ENCODE results near the gene FHOD3. TPM values are rescaled to one million over a fixed set of nuclear protein-coding genes. Genes with fewer than 3 reads are reported as not detected.

Gene FHOD3
- total and polyA plus RNA-seq, 7 experiments from 2014 or later = not detected

DNA sequence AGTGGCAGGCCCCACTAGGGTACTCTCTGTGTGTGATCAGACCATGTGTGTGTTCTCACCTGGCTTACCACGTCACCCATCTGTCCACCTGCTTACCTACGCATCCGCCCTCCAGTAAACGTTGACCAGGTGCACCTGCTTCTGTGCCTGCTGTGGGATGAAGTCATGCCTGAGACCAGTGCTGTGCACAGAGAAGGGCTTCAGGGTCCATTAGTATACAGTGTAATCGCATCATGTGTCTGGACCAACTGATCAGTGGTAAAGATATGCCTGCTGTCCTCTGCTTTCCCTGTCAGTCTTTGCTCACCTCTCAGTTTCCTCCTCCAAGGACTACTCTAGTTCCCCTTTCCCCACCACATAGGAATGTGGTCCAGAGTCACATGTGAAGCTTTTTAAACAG lies 109.3 kb downstream of the FHOD3 start:
- H3K27ac ChIP-seq (ENCODE audit: low read depth, low read length) = no peak overlapping the region
- Mint-ChIP-seq H3K4me1 (no peaks in the 10 kb centered on the region), H3K9me3 (peaks cover 0 to 4% (median 0%) of the 10 kb centered on the region in 11 donors), H3K36me3 (no peaks in the 10 kb centered on the region), H3K27ac (no peak overlapping the region), H3K27me3 (peaks cover 2 to 28% (median 8%) of the 10 kb centered on the region in 5 donors), H3K4me3 (no peak overlapping the region)
- CTCF ChIA-PET = no interaction called here
- H3K4me3 ChIP-seq (ENCODE audit: low read length) = no peak overlapping the region
- peak; percentile 14 for ATAC-seq
- POLR2A ChIA-PET = no interaction called here
- no peaks in the 10 kb centered on the region for H3K4me1 ChIP-seq (ENCODE audit: control insufficient read depth in 2 of 2, insufficient read depth in 2 of 2, low read length in 2 of 2)
- no peaks in the 10 kb centered on the region for H3K27me3 ChIP-seq (ENCODE audit: control insufficient read depth in 2 of 2, insufficient read depth in 2 of 2, low read length in 2 of 2)
- DNase-seq = no peak
- H3K9me3 ChIP-seq (ENCODE audit: control insufficient read depth in 2 of 3, low read length in 3 of 3) = no peaks in the 10 kb centered on the region
- intact Hi-C loops (cut with micrococcal nuclease) = no loop called here
- no peaks in the 10 kb centered on the region for H3K36me3 ChIP-seq (ENCODE audit: control insufficient read depth in 2 of 3, insufficient read depth in 3 of 3, low read length in 3 of 3)

DNA sequence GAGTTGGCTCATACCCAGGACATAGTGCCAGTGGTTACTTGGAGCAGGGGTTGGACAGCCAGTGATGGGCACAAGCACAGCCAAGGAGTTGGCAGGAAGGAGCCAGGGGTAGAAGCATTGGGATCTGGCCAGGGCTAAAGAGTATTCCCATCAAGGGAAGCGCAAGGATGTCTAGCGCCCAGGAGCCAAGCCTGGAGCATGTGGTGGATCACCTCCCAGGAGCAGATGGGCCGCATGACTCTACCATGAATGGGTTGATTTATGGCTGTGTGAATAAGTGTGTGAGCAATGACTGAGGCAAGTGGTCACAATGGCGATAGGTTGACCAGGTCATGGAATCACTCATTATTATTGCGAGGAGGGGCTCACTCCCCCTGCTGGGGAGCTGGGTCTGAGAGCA lies 111.1 kb downstream of the FHOD3 start:
- Mint-ChIP-seq H3K36me3 (no peaks in the 10 kb centered on the region), H3K27ac (no peak overlapping the region), H3K4me3 (no peak overlapping the region), H3K9me3 (peaks cover 0 to 4% (median 0%) of the 10 kb centered on the region in 11 donors), H3K27me3 (peaks cover 3 to 28% (median 8%) of the 10 kb centered on the region in 5 donors), H3K4me1 (peaks cover 0 to 1% (median 0%) of the 10 kb centered on the region in 7 donors)
- H3K27me3 ChIP-seq (ENCODE audit: control insufficient read depth in 2 of 2, insufficient read depth in 2 of 2, low read length in 2 of 2) = no peaks in the 10 kb centered on the region
- H3K4me3 ChIP-seq (ENCODE audit: low read length) = no peak overlapping the region
- CTCF ChIA-PET = no interaction called here
- H3K36me3 ChIP-seq (ENCODE audit: control insufficient read depth in 2 of 3, insufficient read depth in 3 of 3, low read length in 3 of 3) = no peaks in the 10 kb centered on the region
- H3K4me1 ChIP-seq (ENCODE audit: control insufficient read depth in 2 of 2, insufficient read depth in 2 of 2, low read length in 2 of 2) = no peaks in the 10 kb centered on the region
- H3K27ac ChIP-seq (ENCODE audit: low read depth, low read length) = no peak overlapping the region
- ATAC-seq (no peak), DNase-seq (no peak)
- POLR2A ChIA-PET = no interaction called here
- no peaks in the 10 kb centered on the region for H3K9me3 ChIP-seq (ENCODE audit: control insufficient read depth in 2 of 3, low read length in 3 of 3)
- intact Hi-C loops (cut with micrococcal nuclease) = no loop called here

DNA sequence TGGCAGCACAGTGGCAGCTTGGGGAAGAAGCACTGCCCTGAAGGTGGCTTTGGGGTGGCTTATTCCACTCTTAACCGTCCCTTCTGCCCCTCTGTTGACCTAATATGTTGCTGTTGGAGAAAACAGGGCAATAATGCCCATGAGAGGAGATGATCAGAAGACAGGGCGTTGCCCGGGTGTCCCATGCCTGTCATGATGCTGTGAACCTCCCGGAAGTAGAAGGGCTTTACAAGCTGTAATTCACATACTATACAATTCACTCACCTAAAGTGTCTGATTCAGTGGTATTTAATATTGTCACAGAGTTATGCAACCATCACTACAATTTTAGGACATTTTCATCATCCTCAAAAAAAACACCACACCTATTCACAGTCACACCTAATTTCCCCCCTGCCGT lies 112.3 kb downstream of the FHOD3 start:
- DNase-seq (no peak), ATAC-seq (no peak)
- intact Hi-C loops (cut with micrococcal nuclease) = loop anchor here in 1 of 2 donors (5.0 kb wide), 1 partner anchor 312 kb away; no protein-coding TSS in a partner anchor
- H3K27ac Mint-ChIP-seq = no peak overlapping the region
- ChIA-PET POLR2A (no interaction called here), CTCF (no interaction called here)
- H3K9me3 ChIP-seq (ENCODE audit: control insufficient read depth in 2 of 3, low read length in 3 of 3) = no peaks in the 10 kb centered on the region
- H3K4me1 ChIP-seq (ENCODE audit: control insufficient read depth in 2 of 2, insufficient read depth in 2 of 2, low read length in 2 of 2) = no peaks in the 10 kb centered on the region
- peaks cover 3 to 28% (median 9%) of the 10 kb centered on the region in 5 donors for H3K27me3 Mint-ChIP-seq
- no peak overlapping the region for H3K27ac ChIP-seq (ENCODE audit: low read depth, low read length)
- H3K4me3 ChIP-seq (ENCODE audit: low read length) = no peak overlapping the region
- H3K27me3 ChIP-seq (ENCODE audit: control insufficient read depth in 2 of 2, insufficient read depth in 2 of 2, low read length in 2 of 2) = no peaks in the 10 kb centered on the region
- H3K9me3 Mint-ChIP-seq = peaks cover 0 to 4% (median 0%) of the 10 kb centered on the region in 11 donors
- H3K4me1 Mint-ChIP-seq = peaks cover 0 to 1% (median 0%) of the 10 kb centered on the region in 7 donors
- H3K36me3 ChIP-seq (ENCODE audit: control insufficient read depth in 2 of 3, insufficient read depth in 3 of 3, low read length in 3 of 3) = no peaks in the 10 kb centered on the region
- no peaks in the 10 kb centered on the region for H3K36me3 Mint-ChIP-seq
- H3K4me3 Mint-ChIP-seq = no peak overlapping the region

DNA sequence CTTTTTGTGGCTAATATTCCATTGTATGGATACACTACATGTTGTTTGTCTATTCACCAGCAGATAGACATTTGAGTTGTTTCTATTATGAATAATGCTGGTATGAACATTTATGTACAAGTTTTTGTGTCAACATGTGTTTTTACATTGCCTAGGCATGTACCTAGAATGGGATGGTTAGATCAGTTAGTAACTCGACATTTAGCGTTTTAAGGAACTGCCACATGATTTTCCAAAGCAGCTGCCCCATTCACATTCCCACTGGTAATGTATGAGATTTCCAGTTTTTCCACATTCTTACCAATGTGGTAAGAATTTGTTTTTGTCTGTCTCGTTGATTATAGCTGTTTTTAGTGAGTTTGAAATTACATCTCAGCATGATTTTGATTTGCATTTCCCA lies 112.8 kb downstream of the FHOD3 start:
- ATAC-seq (no peak), DNase-seq (no peak)
- no peaks in the 10 kb centered on the region for H3K36me3 ChIP-seq (ENCODE audit: control insufficient read depth in 2 of 3, insufficient read depth in 3 of 3, low read length in 3 of 3)
- H3K27me3 Mint-ChIP-seq = peaks cover 3 to 22% (median 13%) of the 10 kb centered on the region in 5 donors
- no peaks in the 10 kb centered on the region for H3K36me3 Mint-ChIP-seq
- peaks cover 0 to 4% (median 0%) of the 10 kb centered on the region in 11 donors for H3K9me3 Mint-ChIP-seq
- no peak overlapping the region for H3K4me3 ChIP-seq (ENCODE audit: low read length)
- H3K4me3 Mint-ChIP-seq = no peak overlapping the region
- H3K4me1 ChIP-seq (ENCODE audit: control insufficient read depth in 2 of 2, insufficient read depth in 2 of 2, low read length in 2 of 2) = no peaks in the 10 kb centered on the region
- no peak overlapping the region for H3K27ac ChIP-seq (ENCODE audit: low read depth, low read length)
- H3K27ac Mint-ChIP-seq = no peak overlapping the region
- no peaks in the 10 kb centered on the region for H3K27me3 ChIP-seq (ENCODE audit: control insufficient read depth in 2 of 2, insufficient read depth in 2 of 2, low read length in 2 of 2)
- CTCF ChIA-PET = no interaction called here
- intact Hi-C loops (cut with micrococcal nuclease) = loop anchor here in 1 of 2 donors (5.0 kb wide), 1 partner anchor 313 kb away; no protein-coding TSS in a partner anchor
- peaks cover 0 to 1% (median 0%) of the 10 kb centered on the region in 7 donors for H3K4me1 Mint-ChIP-seq
- POLR2A ChIA-PET = no interaction called here
- no peaks in the 10 kb centered on the region for H3K9me3 ChIP-seq (ENCODE audit: control insufficient read depth in 2 of 3, low read length in 3 of 3)

DNA sequence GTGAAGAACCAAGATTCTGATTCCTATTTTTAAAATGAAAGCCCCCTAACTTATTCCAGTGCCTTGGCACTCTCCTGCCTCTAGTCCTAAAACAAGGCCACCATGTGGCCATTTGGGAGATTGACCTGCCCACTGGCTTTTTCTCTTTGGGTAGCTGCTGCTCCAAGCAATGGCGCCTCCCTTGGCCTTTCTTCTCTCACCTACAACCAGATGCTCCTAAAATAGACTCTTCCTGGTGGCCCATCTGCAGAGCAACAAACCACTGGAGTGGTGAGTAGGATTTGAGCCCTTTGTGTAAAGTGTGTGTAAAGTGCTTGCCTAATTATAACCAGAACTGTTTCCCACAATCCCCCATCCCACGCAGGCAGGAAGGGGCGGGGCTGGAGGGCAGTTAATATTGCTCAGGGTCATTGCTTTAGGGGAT lies 114.2 kb downstream of the FHOD3 start:
- Histone ChIP-seq H3K9me3 (ENCODE audit: control insufficient read depth in 2 of 3, low read length in 3 of 3) (no peaks in the 10 kb centered on the region), H3K4me1 (ENCODE audit: control insufficient read depth in 2 of 2, insufficient read depth in 2 of 2, low read length in 2 of 2) (no peaks in the 10 kb centered on the region), H3K27me3 (ENCODE audit: control insufficient read depth in 2 of 2, insufficient read depth in 2 of 2, low read length in 2 of 2) (no peaks in the 10 kb centered on the region), H3K36me3 (ENCODE audit: control insufficient read depth in 2 of 3, insufficient read depth in 3 of 3, low read length in 3 of 3) (no peaks in the 10 kb centered on the region), H3K27ac (ENCODE audit: low read depth, low read length) (no peak overlapping the region), H3K4me3 (ENCODE audit: low read length) (no peak overlapping the region)
- DNase-seq = no peak
- no peaks in the 10 kb centered on the region for H3K36me3 Mint-ChIP-seq
- no peak overlapping the region for H3K27ac Mint-ChIP-seq
- ChIA-PET CTCF (no interaction called here), POLR2A (no interaction called here)
- peaks cover 0 to 1% (median 0%) of the 10 kb centered on the region in 7 donors for H3K4me1 Mint-ChIP-seq
- no peak for ATAC-seq
- no peak overlapping the region for H3K4me3 Mint-ChIP-seq
- H3K27me3 Mint-ChIP-seq = peaks cover 3 to 27% (median 14%) of the 10 kb centered on the region in 5 donors
- peaks cover 0 to 4% (median 0%) of the 10 kb centered on the region in 11 donors for H3K9me3 Mint-ChIP-seq
- intact Hi-C loops (cut with micrococcal nuclease) = loop anchor here in 1 of 2 donors (5.0 kb wide), 1 partner anchor 314 kb away; no protein-coding TSS in a partner anchor

DNA sequence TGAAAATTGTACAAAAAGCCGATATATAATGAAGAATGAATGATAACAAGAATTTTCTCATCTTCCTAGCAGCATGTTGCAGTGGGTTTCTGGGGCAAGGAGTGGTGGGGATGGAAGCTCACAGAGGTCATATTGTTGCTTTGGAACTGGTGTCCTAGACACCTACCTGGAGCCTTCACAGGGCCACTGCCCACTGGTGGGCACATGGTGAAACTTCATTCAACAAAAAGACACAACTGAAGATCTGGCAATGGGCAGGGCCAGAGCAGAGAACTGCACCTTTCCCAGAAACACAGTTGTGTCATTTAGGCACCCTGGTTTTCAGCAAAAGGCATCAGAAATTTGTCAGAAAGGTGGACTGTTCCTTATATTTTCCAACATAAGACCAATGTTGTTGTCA lies 115.3 kb downstream of the FHOD3 start:
- Histone ChIP-seq H3K27me3 (ENCODE audit: control insufficient read depth in 2 of 2, insufficient read depth in 2 of 2, low read length in 2 of 2) (no peaks in the 10 kb centered on the region), H3K36me3 (ENCODE audit: control insufficient read depth in 2 of 3, insufficient read depth in 3 of 3, low read length in 3 of 3) (no peaks in the 10 kb centered on the region), H3K4me1 (ENCODE audit: control insufficient read depth in 2 of 2, insufficient read depth in 2 of 2, low read length in 2 of 2) (no peaks in the 10 kb centered on the region), H3K4me3 (ENCODE audit: low read length) (no peak overlapping the region), H3K27ac (ENCODE audit: low read depth, low read length) (no peak overlapping the region), H3K9me3 (ENCODE audit: control insufficient read depth in 2 of 3, low read length in 3 of 3) (no peaks in the 10 kb centered on the region)
- Mint-ChIP-seq H3K4me1 (peaks cover 0 to 1% (median 0%) of the 10 kb centered on the region in 7 donors), H3K27me3 (peaks cover 3 to 25% (median 22%) of the 10 kb centered on the region in 5 donors), H3K4me3 (no peak overlapping the region), H3K27ac (no peak overlapping the region), H3K9me3 (peaks cover 0 to 4% (median 0%) of the 10 kb centered on the region in 11 donors), H3K36me3 (no peaks in the 10 kb centered on the region)
- ATAC-seq = no peak
- intact Hi-C loops (cut with micrococcal nuclease) = loop anchor here in 1 of 2 donors (5.0 kb wide), 1 partner anchor 315 kb away; no protein-coding TSS in a partner anchor
- DNase-seq = no peak
- ChIA-PET POLR2A (no interaction called here), CTCF (no interaction called here)

DNA sequence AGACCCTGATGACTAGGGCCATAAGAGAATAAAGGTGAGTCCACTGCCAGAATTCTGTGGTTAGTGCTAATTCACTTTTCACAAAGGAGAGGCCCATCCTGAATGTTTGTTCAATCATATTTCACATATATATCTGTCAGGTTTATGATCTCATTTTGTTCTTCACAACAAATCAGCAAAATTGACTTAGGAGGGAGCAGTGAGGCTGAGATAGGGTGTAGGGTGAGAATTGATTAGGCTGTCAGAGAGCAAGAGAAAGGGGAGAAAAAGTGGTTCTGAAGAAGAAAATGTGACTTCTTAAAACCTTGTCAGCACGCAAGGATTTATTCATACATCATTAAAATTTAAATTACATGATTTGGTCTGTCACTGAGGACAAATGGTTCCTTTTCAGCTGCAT lies 117.7 kb downstream of the FHOD3 start:
- CTCF ChIA-PET = no interaction called here
- Histone ChIP-seq H3K36me3 (ENCODE audit: control insufficient read depth in 2 of 3, insufficient read depth in 3 of 3, low read length in 3 of 3) (no peaks in the 10 kb centered on the region), H3K27ac (ENCODE audit: low read depth, low read length) (no peak overlapping the region), H3K4me1 (ENCODE audit: control insufficient read depth in 2 of 2, insufficient read depth in 2 of 2, low read length in 2 of 2) (no peaks in the 10 kb centered on the region), H3K27me3 (ENCODE audit: control insufficient read depth in 2 of 2, insufficient read depth in 2 of 2, low read length in 2 of 2) (no peaks in the 10 kb centered on the region), H3K9me3 (ENCODE audit: control insufficient read depth in 2 of 3, low read length in 3 of 3) (no peaks in the 10 kb centered on the region), H3K4me3 (ENCODE audit: low read length) (no peak overlapping the region)
- H3K27me3 Mint-ChIP-seq = peaks cover 3 to 25% (median 15%) of the 10 kb centered on the region in 5 donors
- ATAC-seq (no peak), DNase-seq (no peak)
- H3K36me3 Mint-ChIP-seq = no peaks in the 10 kb centered on the region
- intact Hi-C loops (cut with micrococcal nuclease) = no loop called here
- peaks cover 0 to 1% (median 0%) of the 10 kb centered on the region in 7 donors for H3K4me1 Mint-ChIP-seq
- POLR2A ChIA-PET = no interaction called here
- H3K4me3 Mint-ChIP-seq = no peak overlapping the region
- H3K27ac Mint-ChIP-seq = no peak overlapping the region
- H3K9me3 Mint-ChIP-seq = no peaks in the 10 kb centered on the region

Data from naive thymus-derived CD4-positive, alpha-beta T cell (primary cell).